GM20431 (cell line): ENCODE results near the gene COA3.

Source experiments
- in situ Hi-C: fragments of 300-500 bp; cut with MseI, MboI; formaldehyde crosslinking; loops from one replicate; pipeline ENCODE4 v1.15.0; 2020; ENCODE audit warnings: low sequenced_read_pairs; ENCODE audit not compliant: unreplicated experiment

The COA3 gene

DNA sequence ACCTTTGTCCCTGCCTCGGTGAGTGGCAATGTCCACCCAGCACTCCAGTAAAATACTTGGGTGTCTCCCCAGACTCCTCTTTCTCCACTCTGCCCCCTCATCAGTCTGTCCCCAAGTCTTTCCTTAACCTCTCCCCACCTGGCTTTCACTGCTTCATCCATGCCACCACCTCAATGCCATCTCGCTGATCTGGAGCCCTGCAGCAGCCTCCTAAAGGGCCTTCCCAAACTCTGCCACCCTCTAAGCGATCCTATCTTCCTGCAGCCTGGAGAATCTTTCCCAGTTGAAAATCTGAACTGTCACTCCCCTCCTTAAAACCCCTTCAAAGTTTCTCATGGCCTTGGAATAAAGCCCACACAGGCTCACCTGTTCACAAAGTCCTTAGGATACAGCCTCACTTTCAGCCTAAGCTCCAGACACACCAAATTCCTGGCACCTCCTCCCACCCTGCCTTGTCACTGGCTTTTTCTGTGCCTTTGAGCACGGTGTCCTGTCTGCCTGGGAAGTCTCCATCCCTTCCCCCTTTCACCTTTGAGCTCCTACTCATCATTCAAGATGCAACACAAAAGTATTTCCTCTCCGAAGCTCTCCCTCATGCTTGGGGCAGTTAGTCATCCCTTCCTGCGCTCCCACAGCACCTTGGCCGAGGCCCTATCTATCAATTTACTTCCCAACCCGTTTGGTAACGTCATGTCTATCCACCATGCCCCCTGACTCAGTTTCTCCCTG, 15.3 kb downstream of the COA3 start:
- in situ Hi-C loops: no loop called here

DNA sequence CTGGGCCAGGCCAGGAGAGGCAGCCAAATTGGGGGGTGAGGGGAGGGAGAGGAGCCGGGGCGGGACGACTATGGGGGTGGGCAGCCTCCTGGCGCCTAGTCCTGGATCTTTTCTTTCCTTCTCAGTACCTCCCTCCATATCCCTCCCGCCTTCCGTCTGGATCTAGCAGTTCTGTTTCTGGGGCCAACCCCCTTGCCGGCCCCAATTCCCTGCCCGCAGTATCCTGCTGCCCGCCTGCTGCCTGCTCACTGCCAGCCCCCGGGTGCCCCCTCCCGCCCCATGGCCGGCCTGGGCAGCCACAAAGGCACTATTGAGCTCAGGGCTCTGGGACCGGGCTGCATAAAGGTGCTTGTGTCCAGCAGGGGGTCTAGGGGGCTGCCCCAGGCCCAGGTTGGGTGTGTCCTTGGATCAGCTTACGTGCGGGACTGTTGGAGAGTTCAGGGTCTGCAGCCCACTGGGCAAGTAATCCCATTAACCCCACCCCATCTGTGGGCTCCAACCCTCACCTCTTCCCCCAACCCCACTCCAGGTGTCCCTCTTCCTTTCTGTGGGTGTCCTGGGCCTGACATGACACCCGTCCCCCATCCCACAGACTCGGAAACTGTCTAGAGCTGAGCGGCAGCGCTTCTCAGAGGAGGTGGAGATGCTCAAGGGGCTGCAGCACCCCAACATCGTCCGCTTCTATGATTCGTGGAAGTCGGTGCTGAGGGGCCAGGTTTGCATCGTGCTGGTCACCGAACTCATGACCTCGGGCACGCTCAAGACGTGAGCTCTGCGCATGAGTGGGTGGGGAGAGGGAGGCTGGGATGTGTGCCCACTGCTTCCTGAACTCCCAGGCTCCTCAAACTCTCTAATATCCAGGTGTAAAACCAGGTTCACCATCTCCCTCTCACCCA, 16.1 kb downstream of the COA3 start:
- in situ Hi-C loops: no loop called here

DNA sequence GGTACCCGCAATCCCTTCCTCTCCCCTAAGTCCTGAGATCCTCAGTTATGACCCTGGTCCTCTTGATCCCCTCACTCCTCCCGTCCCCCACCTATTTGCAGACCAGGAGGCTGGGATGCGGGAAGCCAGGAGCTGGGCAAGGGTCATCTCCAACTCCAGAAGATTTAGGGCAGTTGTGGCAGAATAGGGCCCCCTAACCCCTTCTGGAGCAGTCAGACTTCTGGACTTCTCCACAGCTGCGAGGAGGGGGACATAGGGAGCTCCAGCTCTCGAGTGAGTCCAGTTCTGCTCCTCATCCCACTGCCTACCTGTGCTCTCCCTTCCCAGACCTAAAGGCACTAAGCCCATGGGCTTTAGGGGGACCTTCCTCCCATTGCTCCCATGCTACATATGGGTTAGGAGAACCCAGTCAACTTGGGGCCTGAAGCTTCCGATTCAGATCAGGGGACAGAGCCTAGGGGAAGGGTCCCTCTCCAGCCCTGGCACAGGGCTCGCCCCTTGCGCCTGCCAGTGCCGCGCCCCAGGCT, 16.8 kb downstream of the COA3 start:
- in situ Hi-C loops: no loop called here

DNA sequence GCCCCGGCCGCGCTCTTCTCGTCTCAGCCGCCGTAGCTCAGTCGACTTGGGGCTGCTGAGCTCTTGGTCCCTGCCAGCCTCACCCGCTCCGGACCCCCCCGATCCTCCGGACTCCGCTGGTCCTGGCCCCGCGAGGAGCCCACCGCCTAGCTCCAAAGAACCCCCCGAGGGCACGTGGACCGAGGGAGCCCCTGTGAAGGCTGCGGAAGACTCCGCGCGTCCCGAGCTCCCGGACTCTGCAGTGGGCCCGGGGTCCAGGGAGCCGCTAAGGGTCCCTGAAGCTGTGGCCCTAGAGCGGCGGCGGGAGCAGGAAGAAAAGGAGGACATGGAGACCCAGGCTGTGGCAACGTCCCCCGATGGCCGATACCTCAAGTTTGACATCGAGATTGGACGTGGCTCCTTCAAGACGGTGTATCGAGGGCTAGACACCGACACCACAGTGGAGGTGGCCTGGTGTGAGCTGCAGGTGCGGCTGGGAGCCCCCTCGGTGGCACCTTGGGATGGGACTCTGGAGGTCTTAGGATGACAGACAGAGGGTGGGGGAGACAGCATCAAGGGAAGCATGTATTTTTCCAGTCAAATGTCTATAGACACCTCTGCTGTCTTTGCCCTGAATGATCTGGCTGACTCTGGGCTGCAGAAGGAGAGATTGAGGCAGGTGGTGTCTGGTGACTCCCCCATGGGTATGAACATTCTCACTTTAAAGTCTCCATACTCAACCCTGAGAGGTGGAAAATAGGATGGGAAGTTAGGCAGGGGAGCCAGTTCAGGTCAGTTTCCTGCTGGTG, 17.5 kb downstream of the COA3 start:
- in situ Hi-C loops: no loop called here

DNA sequence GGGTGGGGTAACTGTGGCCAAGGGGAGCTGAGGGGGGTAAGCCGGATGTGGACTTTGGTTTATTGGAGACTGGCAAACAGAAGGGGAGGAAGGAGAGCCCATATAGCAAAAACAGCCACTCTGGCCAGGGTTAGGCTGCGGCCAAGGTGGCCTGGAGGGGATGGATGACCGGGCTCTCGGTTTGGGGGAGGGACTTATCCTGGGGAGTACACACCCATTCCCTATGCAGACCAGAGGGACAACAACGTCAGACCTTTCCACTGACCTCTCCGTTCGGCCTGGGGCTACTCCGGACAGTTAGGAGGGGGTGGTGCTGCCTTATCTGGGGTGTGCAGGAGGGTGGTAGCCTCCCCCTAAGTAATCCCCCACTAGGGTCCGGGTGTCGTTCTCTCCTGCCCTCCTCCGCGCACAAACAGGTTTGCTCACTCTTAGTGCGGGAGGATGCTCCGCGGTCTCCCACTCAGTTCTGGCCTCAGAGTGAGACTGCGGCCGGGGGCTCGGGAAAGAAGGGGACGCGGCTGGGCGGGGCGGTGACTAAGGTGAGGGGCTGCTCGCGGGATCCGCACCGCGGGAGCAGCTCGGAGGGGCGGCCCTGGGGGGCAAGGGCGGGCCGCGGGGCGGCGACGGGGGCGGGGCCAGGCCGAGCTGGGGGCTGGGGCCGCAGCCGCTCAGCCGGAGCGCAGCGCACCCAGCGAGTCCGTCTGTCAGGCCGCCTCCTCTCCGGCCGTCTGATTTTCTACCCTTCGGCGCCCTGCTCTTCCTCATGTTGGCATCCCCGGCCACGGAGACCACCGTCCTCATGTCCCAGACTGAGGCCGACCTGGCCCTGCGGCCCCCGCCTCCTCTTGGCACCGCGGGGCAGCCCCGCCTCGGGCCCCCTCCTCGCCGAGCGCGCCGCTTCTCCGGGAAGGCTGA, 18.3 kb downstream of the COA3 start, which contains the start of gene WNK4:
TSS of gene WNK4 (plus strand) at position 675 of the 915 bp plus-strand sequence. CDS start at position 764, 89 bp downstream.
- in situ Hi-C loops: no loop called here

DNA sequence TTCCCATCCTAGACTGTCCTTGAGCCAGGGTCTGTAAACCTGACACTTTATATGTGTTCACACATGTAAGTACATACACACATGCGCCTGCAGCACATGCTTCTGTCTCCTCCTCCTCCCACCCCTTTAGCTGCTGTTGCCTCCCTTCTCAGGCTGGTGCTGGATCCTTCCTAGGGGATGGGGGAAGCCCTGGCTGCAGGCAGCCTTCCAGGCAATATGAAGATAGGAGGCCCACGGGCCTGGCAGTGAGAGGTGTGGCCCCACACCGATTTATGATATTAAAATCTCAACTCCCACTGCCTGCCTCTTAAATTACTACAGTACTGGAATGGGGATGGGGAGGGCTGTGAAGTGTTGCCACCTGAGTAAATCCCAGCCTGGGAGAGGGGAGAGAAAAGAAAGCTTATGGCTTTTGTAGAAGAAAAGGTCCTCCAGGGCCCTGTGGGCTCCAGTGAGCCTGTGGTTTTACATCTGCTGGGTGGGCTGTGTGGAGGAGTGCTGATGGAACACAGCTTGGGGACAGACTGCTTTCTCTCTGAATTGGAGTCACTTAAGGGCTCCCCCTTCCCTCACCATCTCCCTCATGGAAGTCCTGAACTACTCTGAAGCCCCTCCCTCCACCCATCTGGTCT, 19.1 kb downstream of the COA3 start:
- in situ Hi-C loops: no loop called here

DNA sequence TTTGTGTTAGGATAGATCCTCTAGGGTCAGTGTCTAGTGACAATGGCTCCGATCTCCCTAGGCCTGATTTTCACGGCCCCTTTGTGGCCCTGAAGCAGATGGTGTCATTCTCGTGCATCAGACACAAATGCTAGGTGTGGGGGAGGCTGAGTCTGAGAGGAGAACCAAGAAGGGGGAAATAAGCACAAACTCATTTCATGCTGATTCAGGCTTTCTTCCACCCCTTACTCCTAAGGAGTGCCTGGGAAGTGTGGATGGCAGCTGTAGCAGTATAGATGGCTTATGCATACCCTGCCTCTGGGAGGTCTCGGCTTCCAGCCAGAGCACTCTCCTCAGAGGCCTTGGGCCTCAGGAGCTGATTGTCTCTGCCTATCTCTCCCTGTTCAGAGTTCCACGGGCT, 19.9 kb downstream of the COA3 start:
- in situ Hi-C loops: no loop called here

DNA sequence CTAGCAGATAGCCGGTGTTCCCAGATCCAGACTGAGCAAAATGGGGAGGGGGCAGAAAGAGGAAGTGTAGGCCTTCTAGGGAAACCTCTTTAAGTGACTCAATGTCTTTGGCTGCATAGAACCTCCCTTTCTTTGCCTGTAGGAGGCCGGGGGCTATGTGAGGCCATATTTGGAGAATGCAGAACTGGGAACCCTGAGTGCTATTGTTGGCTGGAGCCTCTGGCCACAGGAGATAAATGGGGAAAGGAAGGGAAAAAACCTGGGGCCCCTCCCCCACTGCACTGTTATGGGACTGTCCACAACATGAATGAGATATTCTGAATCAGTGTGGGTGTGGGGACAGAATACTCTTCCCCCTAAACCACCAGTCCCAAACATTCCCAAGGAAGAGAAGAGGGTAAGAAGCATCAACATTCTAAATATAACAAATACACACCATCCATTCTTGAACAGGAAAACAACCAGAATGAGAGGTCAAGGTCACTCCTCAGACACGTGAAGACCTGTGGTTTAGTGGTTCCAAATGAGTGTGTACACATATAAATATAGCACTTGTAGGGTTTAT, 22.9 kb downstream of the COA3 start:
- in situ Hi-C loops: no loop called here

DNA sequence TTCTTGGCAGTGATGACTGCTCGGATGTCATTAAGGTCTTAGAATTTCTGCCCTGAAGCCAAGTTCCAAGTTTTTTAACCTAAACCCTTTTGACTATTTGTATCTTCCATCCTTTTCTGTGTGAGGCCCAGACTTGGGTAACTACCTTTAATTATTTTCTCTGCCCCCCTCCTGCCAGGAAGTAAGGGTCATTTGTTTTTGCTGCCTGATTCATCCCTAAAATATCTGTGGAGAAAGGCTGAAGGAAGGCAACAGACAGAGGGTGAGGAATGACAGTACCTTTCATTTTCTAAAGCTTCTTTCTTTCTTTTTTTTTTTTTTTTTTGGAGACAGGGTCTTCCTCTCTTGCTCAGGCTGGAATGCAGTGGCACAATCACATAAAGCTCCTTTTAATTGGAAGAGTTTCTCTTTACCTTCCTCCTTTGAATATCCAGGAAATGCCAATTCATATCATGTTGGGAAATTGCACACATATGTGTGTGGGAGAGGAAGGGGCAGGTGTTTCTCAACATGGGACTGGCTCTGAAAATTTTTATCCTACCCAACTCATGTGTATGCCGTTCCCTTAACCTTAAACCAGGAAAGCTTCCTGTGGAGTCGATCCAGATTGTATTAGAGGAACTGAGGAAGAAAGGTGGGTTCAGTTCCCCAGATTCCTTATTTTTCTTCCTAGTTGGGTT, 24.3 kb downstream of the COA3 start:
- in situ Hi-C loops: no loop called here

DNA sequence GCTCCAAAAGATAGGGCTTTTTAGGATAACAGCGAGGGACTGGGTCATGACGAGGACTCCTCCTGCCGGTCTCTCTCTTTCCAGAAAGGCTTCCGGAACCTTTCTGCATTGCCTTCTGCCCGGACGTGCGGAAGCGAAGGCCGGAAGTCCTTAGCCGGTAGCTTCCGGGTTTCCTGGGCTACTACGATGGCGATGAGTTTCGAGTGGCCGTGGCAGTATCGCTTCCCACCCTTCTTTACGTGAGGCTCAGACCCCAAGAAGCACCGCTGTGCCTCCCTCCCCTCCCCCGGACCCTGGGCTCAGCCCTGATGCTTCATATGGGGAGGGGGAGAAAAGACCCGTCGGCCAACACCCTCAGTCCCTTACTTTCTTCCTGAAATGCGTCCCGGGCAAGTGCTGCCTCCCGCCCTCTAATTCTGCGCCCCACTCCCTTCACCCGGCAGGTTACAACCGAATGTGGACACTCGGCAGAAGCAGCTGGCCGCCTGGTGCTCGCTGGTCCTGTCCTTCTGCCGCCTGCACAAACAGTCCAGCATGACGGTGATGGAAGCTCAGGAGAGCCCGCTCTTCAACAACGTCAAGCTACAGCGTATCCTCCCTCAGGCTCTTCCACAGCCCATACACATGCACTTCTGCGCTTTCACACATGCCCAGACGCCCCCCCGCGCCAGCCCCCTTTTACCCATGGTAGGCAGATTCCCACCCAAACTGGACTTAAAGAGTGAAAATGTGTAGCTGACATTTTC, 25.0 kb downstream of the COA3 start, which contains the start of gene VPS25:
TSS of gene VPS25 (plus strand) at position 160 of the 746 bp plus-strand sequence. CDS start at position 187, 27 bp downstream.
- in situ Hi-C loops: no loop called here

DNA sequence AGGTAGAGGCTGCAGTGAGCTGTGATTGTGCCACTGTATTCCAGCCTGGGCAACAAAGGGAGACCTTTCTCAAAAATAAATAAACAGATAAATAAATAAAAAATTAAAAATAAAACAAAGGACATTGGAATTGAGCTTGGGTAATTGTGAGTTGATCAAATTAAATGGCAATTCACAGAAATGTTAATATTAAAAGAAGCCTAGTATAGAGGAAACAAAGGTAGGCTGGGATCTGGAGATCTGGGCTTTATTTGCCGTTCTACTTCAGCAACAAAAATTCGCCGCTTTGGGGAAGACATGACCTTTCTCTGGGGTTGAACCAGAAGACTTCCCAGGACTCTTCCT, 25.6 kb downstream of the COA3 start:
- in situ Hi-C loops: no loop called here

DNA sequence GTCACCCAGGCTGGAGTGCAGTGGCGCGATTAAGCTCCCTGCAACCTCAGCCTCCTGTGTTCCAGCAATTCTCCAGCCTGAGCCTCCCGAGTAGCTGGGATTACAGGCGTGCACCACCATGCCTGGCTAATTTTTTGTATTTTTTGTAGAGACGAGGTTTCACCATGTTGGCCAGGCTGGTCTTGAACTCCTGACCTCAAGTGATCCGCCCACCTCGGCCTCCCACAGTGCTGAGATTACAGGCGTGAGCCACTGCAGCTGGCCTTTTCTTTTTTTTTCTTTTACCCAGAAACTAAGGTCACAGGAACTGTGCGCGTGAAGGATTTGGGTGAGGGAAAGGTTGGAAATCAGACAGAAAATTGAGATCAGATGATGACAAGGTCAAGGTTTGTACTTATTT, 28.5 kb downstream of the COA3 start:
- in situ Hi-C loops: loop anchor here (10.0 kb wide), 1 partner anchor 55 kb away; no protein-coding TSS in a partner anchor

DNA sequence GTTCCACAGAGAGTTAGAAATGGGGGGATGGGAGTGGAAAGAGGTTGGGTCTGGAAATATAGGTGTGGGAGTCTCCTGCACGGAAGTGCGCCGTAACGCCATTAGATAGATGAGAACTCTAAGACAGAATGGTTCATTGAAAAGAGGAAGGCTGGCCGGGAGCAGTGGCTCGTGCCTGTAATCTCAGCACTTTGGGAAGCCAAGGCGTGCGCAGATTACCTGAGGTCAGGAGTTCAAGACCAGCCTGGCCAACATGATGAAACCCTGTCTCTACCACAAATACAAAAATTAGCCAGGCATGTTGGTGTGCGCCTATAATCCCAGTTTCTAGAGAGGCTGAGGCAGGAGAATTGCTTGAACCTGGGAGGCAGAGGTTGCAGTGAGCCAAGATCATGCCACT, 30.5 kb downstream of the COA3 start:
- in situ Hi-C loops: loop anchor here (10.0 kb wide), 1 partner anchor 53 kb away; no protein-coding TSS in a partner anchor

DNA sequence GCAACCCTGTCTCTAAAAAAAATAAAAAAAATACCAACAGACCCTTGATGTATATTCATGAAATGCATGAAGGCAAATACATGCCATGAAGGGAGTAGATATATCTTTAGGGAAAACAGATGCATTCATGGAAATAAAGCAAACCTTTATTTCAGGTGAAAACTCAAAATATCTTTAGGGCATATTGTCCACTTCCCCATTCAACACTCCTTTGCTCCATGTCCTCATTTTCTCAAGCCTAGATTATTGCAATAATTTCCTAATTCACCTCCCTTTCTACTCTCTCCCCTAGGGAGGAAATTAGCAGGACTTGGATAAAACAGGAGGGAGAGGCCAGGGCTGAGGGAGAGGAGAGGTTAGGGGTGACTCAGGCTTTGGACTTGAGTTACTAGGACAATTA, 31.0 kb downstream of the COA3 start:
- in situ Hi-C loops: loop anchor here (10.0 kb wide), 1 partner anchor 53 kb away; no protein-coding TSS in a partner anchor

DNA sequence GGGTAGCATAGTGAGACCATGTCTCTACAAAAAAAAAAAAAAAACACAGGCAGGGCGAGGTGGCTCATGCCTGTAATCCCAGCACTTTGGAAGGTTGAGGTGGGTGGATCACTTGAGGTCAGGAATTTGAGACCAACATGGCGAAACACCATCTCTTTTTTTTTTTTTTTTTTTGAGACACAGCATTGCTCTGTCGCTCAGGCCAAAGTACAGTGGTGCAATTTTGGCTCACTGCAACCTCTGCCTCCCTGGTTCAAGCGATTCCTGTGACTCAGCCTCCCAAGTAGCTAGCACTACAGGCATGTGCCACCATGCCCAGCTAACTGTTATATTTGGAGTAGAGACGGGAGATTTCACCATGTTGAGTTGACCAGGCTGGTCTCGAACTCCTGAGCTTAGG, 32.4 kb downstream of the COA3 start:
- in situ Hi-C loops: loop anchor here (10.0 kb wide), 1 partner anchor 51 kb away; no protein-coding TSS in a partner anchor

DNA sequence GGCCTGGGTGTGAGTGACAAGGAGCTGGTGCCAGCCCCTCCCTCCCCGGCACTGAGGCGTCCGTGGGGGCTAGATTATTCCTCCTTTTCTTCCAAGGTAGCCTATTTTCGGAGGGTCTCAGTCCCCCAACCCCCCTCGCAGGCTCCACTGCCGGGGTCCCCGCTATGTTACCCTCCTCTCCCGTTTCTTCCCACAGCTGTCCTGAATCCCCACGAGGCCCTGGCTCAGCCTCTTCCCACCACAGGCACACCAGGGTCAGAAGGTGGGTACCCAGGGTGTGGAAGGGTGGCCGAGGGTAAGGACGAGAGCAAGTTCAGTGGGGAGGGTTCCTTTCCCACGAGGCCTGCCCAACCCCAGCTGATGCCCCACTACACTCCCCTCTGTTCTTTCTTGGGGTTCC, 36.9 kb downstream of the COA3 start:
- in situ Hi-C loops: loop anchor here (10.0 kb wide), 1 partner anchor 47 kb away; no protein-coding TSS in a partner anchor
